Endothelial cell of umbilical vein (primary cell): ENCODE results near the gene ZNF593. TPM values are rescaled to one million over a fixed set of nuclear protein-coding genes. Genes with fewer than 3 reads are reported as not detected.

ENCODE experiments used
- BruUV-seq: library from RNA; stranded (reverse); fragments of 400-500 nt; replicated peaks from 2 replicates; lab custom pipeline; 2021; lab: Mats Ljungman, UMichigan
- CTCF ChIA-PET: fragments of 300-600, 350-600 bp; sonication (Branson Sonifier 250); formaldehyde crosslinking; loops from one replicate; lab custom pipeline; 2021; ENCODE audit warnings: antibody characterized with exemption, inconsistent platforms; lab: Charles Lee
- POLR2A ChIA-PET: fragments of 300-600, 350-600 bp; sonication (Branson Sonifier 250); formaldehyde crosslinking; loops from one replicate; lab custom pipeline; 2021; ENCODE audit warnings: antibody characterized with exemption, inconsistent platforms; lab: Charles Lee
- DNase-seq: peaks from one replicate; pipeline ENCODE4 v3.0.0-alpha.2; 2011; ENCODE audit warnings: low read depth, low spot score
- FAIRE-seq: peaks from 2 replicates; lab custom pipeline; 2011; peaks lifted over from hg19 to GRCh38; lab: Jason Lieb, UNC
- H2AFZ ChIP-seq: 2 replicates; pipeline ENCODE4 v1.6.0; 2012; ENCODE audit warnings: low read depth, low read length, control low read depth, inconsistent platforms
- H3K27ac ChIP-seq: 2 replicates; pipeline ENCODE4 v1.5.1; 2011; ENCODE audit warnings: low read depth, mild to moderate bottlenecking, control low read depth, low read length, moderate library complexity; ENCODE audit not compliant: insufficient read depth
- H3K27me3 ChIP-seq, 2 experiments: 2 replicates each; pipeline versions ENCODE4 v1.6.0 to v1.6.1; 2011; ENCODE audit warnings: low read length in 2 of 2, mixed read lengths in 1 of 2; ENCODE audit not compliant: control insufficient read depth in 2 of 2, insufficient read depth in 2 of 2
- H3K36me3 ChIP-seq, 2 experiments: 2 replicates in 1 of 2; 3 replicates in 1 of 2; pipeline ENCODE4 v1.5.1; 2011; ENCODE audit warnings: low read length in 2 of 2, mild to moderate bottlenecking in 1 of 2, moderate library complexity in 1 of 2; ENCODE audit not compliant: control insufficient read depth in 2 of 2, insufficient read depth in 2 of 2; ENCODE audit errors: extremely low read depth in 1 of 2
- H3K4me1 ChIP-seq: 3 replicates; pipeline ENCODE4 v1.5.1; 2011; ENCODE audit warnings: mild to moderate bottlenecking, low read length; ENCODE audit not compliant: control insufficient read depth, insufficient read depth; ENCODE audit errors: extremely low read depth
- H3K4me2 ChIP-seq: 2 replicates; pipeline ENCODE4 v1.6.1; 2011; ENCODE audit warnings: low read length, control low read depth, mixed read lengths; ENCODE audit not compliant: insufficient read depth
- H3K4me3 ChIP-seq, 3 experiments: fragments of 200-600 bp in 1 of 3; sonication (generic), shearing (Covaris generic) in 1 of 3; replicated peaks in 1 of 3; 2 replicates each; pipeline ENCODE4 v1.5.1; 2011 to 2016; ENCODE audit warnings: control low read depth in 3 of 3, low read length in 3 of 3, mild to moderate bottlenecking in 2 of 3, inconsistent platforms in 1 of 3, low read depth in 1 of 3, moderate library complexity in 1 of 3; ENCODE audit not compliant: insufficient read depth in 1 of 3
- H3K79me2 ChIP-seq: 2 replicates; pipeline ENCODE4 v1.6.0; 2012; ENCODE audit warnings: low read length, inconsistent platforms; ENCODE audit not compliant: control insufficient read depth, insufficient read depth
- H3K9ac ChIP-seq: replicated peaks from 2 replicates; pipeline ENCODE3; 2011; ENCODE audit warnings: low read length, control low read depth; ENCODE audit not compliant: insufficient read depth; ENCODE audit errors: extremely low read depth
- H3K9me1 ChIP-seq: replicated peaks from 3 replicates; pipeline ENCODE4 v1.6.0; 2011; ENCODE audit warnings: mild to moderate bottlenecking, low read length; ENCODE audit not compliant: control insufficient read depth, insufficient read depth; ENCODE audit errors: extremely low read depth
- H3K9me3 ChIP-seq: replicated peaks from 2 replicates; pipeline ENCODE4 v1.5.1; 2012; ENCODE audit warnings: low read length, inconsistent platforms; ENCODE audit not compliant: control insufficient read depth, insufficient read depth
- H4K20me1 ChIP-seq: replicated peaks from 2 replicates; pipeline ENCODE3; 2011; ENCODE audit warnings: mild to moderate bottlenecking, low read length; ENCODE audit not compliant: control insufficient read depth, insufficient read depth; ENCODE audit errors: extremely low read depth
- EZH2 ChIP-seq: IDR thresholded peaks from 2 replicates; pipeline ENCODE4 v1.6.1; 2012; ENCODE audit warnings: borderline replicate concordance, low read depth, mild to moderate bottlenecking, moderate library complexity, low read length, inconsistent platforms; ENCODE audit not compliant: severe bottlenecking
- FOS ChIP-seq: IDR thresholded peaks from 2 replicates; pipeline ENCODE4 v1.6.1; 2011; ENCODE audit warnings: mild to moderate bottlenecking, low read length, moderate library complexity, borderline replicate concordance; ENCODE audit not compliant: insufficient read depth
- GATA2 ChIP-seq: IDR thresholded peaks from 2 replicates; pipeline ENCODE4 v1.7.0; 2011; ENCODE audit warnings: low read depth, mild to moderate bottlenecking, moderate library complexity, mixed read lengths, low read length; ENCODE audit not compliant: insufficient read length, insufficient read depth
- JUN ChIP-seq: IDR thresholded peaks from 2 replicates; pipeline ENCODE4 v1.6.1; 2011; ENCODE audit warnings: borderline replicate concordance, low read depth; ENCODE audit not compliant: insufficient read length, insufficient read depth
- MAX ChIP-seq: IDR thresholded peaks from 2 replicates; pipeline ENCODE4 v1.6.1; 2011; ENCODE audit not compliant: insufficient read depth, insufficient read length
- MYC ChIP-seq: IDR thresholded peaks from one replicate; pipeline ENCODE4 v1.6.1; 2011; ENCODE audit warnings: mild to moderate bottlenecking, low read depth, low read length
- POLR2A ChIP-seq: IDR thresholded peaks from 2 replicates; pipeline ENCODE4 v1.6.1; 2012; ENCODE audit warnings: low read depth, mild to moderate bottlenecking, control low read depth, low read length
- POLR2AphosphoS5 ChIP-seq: IDR thresholded peaks from 2 replicates; pipeline ENCODE4 v1.6.1; 2012; ENCODE audit warnings: low read depth, mild to moderate bottlenecking, control low read depth, low read length, moderate library complexity; ENCODE audit not compliant: insufficient read depth
- dilution Hi-C: fragments of 300-500 bp; cut with MboI; formaldehyde crosslinking; loops from one replicate; pipeline ENCODE4 v1.15.0; 2019; ENCODE audit warnings: low sequenced_read_pairs; ENCODE audit not compliant: extremely low pct_ligation_motif_present
- intact Hi-C: fragments of 100-400 bp; cut with micrococcal nuclease; formaldehyde crosslinking; loops from one replicate; pipeline ENCODE4 v1.10.0; 2022
- polyA plus RNA-seq, 4 experiments: library from polyadenylated mRNA; depleted of rRNA in 3 of 4; stranded (reverse) in 3 of 4; unstranded in 1 of 4; fragments of >200 nt; gene quantifications; 2 replicates each; pipeline versions ENCODE4 v1.2.1 to v1.2.3, GENCODE V29; 2011 to 2012; ENCODE audit warnings: missing spikeins in 1 of 4
- total RNA-seq: library from RNA; stranded (reverse); gene quantifications from 2 replicates; pipeline ENCODE4 v1.2.3, GENCODE V29; 2021
- TF ChIP-seq, protein P1 (sequence below), 2 donors: IDR thresholded peaks; 1 replicate in 1 of 2; 2 replicates in 1 of 2; pipeline ENCODE4 v1.5.1; 2011; ENCODE audit warnings: low read length in 2 of 2, mild to moderate bottlenecking in 2 of 2, moderate library complexity in 2 of 2, control low read depth in 1 of 2, inconsistent platforms in 1 of 2, low read depth in 1 of 2; ENCODE audit not compliant: insufficient read depth in 1 of 2; ENCODE audit errors: extremely low read depth in 1 of 2

The ZNF593 gene
- total and polyA plus RNA-seq, 2 donors (not counting 3 experiments of a cell fraction or from before 2014, with no cell fraction given) = 30.5 to 71.0 TPM

DNA sequence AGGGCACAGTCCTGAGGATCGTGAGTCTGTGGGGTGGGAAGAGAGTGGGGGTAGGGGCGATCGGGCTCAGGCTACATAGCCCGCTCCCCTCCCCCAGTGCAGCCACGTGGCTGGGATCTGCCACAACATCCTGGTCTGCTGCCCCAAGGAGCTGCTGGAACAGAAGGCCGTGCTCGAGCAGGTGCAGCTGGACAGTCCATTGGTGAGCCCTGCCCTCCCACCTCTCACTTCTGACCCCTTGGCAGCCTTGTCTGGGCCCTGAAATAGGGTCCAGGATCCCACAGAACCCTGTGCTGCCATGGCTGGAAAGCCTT is 12.6 kb downstream of the ZNF593 start:
- dilution Hi-C loops = no loop called here
- no peak for DNase-seq
- no peaks in the 10 kb centered on the region for H3K79me2 ChIP-seq
- POLR2A ChIA-PET = no interaction called here
- no peaks in the 10 kb centered on the region for H3K4me1 ChIP-seq
- H3K9me1 ChIP-seq = no peaks in the 10 kb centered on the region
- no peak overlapping the region for H2AFZ ChIP-seq
- no peak overlapping the region for H3K4me2 ChIP-seq
- no peak overlapping the region for H3K4me3 ChIP-seq
- intact Hi-C loops = no loop called here
- no peaks in the 10 kb centered on the region for H4K20me1 ChIP-seq
- H3K27ac ChIP-seq = no peak overlapping the region
- no peaks in the 10 kb centered on the region for H3K27me3 ChIP-seq
- no TSS peak for BruUV-seq
- no peak for FAIRE-seq
- no peaks in the 10 kb centered on the region for H3K36me3 ChIP-seq
- no peaks in the 10 kb centered on the region for H3K9me3 ChIP-seq
- no peak overlapping the region for H3K9ac ChIP-seq
- CTCF ChIA-PET = interaction anchor here (1.0 kb wide), 1 partner anchor 52 kb away, joined by 3 read pairs; the partner anchor contains the start of gene CEP85
- TF ChIP-seq GATA2 (no peak), POLR2A (no peak), FOS (no peak), MAX (no peak), EZH2 (no peak), POLR2AphosphoS5 (no peak), MYC (no peak), JUN (no peak)
- TF ChIP-seq, protein P1, sequence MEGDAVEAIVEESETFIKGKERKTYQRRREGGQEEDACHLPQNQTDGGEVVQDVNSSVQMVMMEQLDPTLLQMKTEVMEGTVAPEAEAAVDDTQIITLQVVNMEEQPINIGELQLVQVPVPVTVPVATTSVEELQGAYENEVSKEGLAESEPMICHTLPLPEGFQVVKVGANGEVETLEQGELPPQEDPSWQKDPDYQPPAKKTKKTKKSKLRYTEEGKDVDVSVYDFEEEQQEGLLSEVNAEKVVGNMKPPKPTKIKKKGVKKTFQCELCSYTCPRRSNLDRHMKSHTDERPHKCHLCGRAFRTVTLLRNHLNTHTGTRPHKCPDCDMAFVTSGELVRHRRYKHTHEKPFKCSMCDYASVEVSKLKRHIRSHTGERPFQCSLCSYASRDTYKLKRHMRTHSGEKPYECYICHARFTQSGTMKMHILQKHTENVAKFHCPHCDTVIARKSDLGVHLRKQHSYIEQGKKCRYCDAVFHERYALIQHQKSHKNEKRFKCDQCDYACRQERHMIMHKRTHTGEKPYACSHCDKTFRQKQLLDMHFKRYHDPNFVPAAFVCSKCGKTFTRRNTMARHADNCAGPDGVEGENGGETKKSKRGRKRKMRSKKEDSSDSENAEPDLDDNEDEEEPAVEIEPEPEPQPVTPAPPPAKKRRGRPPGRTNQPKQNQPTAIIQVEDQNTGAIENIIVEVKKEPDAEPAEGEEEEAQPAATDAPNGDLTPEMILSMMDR (IDR thresholded peaks at IDR 0.05; ENCODE audit: extremely low read depth in 1 of 2, insufficient read depth in 1 of 2, low read depth in 1 of 2, low read length in 2 of 2) = no peak
